Left hindlimb (tissue), 1 donor: ENCODE data around the gene TJP2.
"Not testable (repeated sequence)": the region's sequence is repeated elsewhere in the genome, so short reads cannot be mapped to it uniquely, and the experiment has no call there.

Experiments
- DNase-seq: peaks from one replicate; pipeline ENCODE4 v3.0.0-alpha.2; 2018

Gene TJP2

GRCh38 chr9:69164573-69164972 lies 9.5 kb upstream of the TJP2 start:
- DNase-seq: not testable (repeated sequence)

DNA sequence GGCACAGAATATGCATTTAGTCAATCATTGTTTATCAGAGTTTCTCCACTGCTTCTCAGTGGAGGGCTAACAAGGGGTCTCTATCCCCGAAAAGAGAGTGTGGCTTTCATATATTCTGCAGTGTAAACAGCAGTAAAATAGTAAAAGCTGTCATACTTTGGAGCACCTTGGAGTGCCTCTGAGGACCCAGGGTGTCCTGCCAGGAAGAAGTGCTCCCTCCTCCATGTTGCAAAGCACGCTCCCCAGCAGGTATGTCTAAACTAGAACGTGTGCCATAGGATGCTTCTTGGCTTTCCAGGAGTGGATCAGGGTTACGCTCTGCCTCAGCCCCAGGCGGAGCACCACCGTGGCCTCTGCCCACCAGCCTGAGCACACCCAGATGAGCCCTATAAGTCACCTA lies 8.5 kb upstream of the TJP2 start:
- no peak for DNase-seq

DNA sequence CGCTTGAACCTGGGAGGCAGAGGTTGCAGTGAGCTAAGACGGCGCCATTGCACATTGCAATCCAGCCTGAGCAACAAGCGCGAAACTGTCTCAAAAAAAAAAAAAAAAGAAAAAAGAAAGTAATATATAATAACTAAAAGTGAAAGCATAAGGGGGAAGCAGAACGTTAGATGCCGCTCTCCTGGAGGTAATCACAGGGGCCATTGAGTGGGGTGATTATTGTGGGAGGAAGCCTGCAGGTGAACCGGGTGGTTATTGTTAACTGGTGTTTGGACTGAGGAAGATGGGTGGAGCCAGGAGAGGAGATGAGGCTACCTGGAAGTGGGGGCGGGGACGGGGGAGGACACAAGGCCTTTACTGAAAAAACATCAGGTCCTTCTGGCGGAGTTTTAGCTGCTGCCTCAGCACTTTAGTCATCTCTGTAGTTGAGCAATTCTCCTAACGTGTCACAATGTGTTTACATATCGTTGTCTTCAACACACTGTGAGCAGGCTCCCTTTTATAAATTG lies 5.3 kb upstream of the TJP2 start:
- DNase-seq: no peak

- DNase-seq: no peak
Observed at GRCh38 chr9:69170231-69170630, 3.8 kb upstream of the TJP2 start.

DNA sequence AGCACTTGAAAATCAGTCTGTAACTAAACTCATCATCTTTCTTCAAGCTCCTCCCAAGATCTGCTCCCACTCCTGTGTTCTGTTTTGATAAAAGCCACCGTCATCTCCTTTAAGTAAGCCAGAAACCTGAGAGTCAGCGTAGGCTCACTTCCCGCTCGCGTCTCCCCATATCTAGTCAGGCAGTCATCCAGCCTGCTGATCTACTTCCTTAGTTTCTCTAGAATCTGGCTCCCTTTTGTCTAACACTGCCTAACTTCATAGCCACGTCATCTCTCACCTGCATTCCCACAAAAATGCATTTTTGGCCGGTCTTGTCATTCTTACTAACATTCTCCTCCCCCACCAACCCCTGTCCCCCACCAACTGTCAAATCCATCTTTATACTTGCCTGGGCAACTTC lies 3.0 kb upstream of the TJP2 start:
- DNase-seq: no peak

DNA sequence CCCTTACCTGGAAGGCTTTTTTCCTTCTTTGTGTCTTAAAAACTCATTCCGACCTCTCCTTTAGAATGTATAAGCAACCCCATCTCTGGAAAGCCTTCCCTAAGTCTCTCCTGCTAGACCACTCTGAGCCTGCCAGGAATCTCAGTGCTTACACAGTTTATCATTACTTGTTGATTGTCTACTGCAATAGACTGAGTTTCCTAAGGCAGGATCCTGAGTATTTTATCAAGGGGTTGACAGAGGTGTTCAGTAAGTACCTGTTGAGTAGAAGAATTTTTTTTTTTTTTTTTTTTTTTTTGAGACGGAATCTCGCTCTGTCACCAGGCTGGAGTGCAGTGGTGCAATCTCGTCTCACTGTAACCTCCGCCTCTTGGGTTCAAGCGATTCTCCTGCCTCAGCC lies 2.6 kb upstream of the TJP2 start:
- DNase-seq: no peak

DNA sequence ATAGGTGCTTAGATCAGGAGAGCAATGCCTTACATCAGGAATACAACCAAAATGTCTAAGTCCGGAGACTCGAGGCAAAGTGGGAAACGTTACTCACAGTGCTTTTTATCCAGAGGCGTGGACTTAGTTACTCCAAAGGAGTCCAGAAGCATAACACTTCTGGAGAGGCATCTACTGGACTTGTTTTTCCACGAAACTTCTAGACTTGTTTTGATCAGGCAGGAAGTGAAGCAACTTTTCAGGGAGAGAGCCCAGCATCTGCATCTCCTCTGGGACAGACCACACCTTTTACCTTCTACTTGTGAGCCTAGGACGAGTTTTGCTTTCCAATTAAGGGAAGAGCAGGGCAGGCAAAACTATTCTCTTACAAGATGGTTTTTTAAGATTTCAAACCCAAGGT lies 1.2 kb upstream of the TJP2 start:
- DNase-seq: no peak

DNA sequence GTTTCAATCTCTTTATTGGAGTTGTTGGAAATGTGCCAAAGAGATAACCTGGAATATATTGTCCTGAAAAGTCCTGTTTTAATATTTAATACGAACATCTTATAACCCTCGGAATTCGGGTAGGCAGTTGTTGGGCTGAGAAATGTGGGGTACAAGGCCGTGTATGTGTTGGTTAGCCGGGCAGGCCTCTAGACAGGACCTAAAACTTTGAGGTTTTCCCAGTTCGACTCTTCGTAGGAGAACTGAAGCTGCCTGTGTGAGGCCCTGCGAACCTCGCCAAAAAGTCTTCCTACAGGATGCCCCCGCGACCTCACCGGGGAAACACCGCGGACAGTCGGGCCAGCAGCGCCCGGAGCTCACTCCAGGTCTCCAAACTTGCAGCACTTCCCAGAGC lies 583 bp upstream of the TJP2 start:
- DNase-seq: no peak

DNA sequence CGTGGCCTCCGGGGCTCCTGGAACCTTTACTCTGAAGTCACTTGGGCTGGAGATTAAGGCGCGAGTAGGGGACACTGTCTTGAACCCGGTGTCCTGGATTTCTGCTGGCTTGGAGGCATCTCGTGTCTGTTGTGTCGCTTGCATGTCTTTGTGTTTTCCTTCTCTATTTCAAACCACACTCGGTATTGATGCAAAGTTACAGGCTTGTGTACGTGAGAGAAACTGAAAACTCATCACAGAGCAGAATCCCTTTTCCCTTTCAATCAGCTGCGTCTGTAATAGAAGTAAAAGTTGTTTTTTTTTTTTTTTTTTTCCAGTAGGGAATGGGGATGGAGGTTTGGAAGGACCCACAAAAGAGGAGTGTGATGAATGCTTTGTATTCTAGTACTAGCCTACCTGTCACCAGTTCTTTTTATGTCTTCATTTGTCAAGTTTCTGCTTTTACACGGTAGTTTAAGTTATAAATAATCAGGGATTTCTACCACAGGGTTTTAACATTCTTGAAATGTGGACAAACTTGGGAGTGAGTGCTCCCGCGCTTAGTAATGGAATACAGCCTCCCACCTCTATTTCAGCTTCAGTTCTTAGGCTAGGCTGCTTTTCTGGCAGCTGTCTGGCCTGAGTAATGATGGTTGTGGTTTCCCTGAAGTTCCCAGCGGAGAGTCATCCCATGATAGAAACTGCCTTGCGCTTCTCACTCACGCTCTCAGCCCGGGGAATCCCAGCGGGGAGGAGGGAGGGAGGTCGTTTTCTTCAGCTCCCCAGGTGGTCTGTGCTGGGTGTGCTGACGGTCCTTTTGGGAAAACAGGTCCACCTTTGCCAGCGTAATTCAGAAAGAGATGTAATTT lies 763 bp downstream of the TJP2 start:
- DNase-seq: peak; percentile 52

- no peak for DNase-seq
Observed at GRCh38 chr9:69175486-69175885, 1.4 kb downstream of the TJP2 start.

- no peak for DNase-seq
Observed at GRCh38 chr9:69176471-69177171, 2.5 kb downstream of the TJP2 start.

DNA sequence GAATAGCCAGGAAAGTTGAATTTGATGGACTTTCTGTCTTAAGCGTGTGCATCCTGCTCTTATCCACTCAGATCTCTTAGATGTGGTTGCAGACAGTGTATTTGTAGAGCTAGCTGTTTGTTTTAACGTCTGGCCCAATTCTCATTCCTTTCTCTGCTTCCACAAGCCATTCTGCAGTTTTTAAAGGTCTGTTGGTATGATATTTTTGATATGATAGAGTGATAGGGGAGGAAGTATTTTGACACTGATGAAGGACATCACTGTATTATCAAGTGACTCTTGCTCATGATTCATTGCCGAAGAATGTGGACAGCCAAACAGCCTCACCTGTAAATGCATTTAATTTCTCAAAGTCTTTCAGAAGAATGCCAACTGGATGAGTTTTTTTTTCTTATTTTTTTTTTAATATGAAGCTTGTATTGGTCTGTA lies 4.5 kb downstream of the TJP2 start:
- no peak for DNase-seq

- no peak for DNase-seq
Observed at GRCh38 chr9:69179037-69179436, 5.0 kb downstream of the TJP2 start.

GRCh38 chr9:69180200-69180599 lies 6.1 kb downstream of the TJP2 start:
- DNase-seq: no peak

GRCh38 chr9:69180670-69181069 lies 6.6 kb downstream of the TJP2 start:
- DNase-seq: no peak

GRCh38 chr9:69181908-69182353 lies 7.9 kb downstream of the TJP2 start:
- no peak for DNase-seq

DNA sequence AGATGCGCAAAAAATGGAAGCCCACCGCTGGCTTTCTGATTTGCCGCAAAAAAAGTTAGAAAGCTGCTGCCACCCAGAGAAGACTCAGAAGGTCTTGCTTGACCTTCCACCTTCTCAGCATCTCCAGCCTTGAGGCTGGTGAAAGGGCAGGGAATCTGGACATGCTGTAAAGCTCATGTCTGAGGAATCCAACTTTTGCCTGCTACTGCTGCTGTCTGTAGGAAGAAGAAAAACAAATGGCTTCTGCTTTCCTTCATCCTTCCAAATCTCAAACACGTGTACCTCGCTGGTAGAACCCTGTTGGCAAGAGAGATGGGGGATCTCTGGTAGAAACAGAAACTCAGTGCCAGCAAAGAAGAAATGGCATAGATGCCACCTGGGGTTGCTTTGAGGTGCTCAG lies 10.2 kb downstream of the TJP2 start:
- no peak for DNase-seq

GRCh38 chr9:69186841-69187611 lies 12.9 kb downstream of the TJP2 start:
- DNase-seq: no peak

- DNase-seq: no peak
Observed at GRCh38 chr9:69188975-69189374, 14.9 kb downstream of the TJP2 start.

GRCh38 chr9:69190086-69190862 lies 16.2 kb downstream of the TJP2 start:
- DNase-seq: no peak

DNA sequence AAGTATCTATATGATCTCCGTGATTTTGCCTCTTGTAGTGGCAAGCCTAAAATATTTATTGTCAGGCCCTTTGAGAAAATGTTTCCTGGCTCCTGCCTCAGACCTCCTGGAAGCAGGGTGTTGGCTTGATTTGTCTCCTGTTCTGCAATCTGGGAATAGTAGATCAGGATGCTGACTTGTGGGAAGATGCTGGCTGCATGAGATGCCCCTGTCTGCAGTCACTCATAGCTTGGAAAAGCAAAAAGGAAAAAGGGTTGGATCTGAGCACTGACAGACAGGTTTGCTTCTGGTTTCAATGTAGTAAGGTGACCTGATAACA lies 16.7 kb downstream of the TJP2 start:
- no peak for DNase-seq

- DNase-seq: no peak
Observed at GRCh38 chr9:69191231-69191630, 17.2 kb downstream of the TJP2 start.

GRCh38 chr9:69192214-69192613 lies 18.1 kb downstream of the TJP2 start:
- DNase-seq: no peak
